HEK293 (cell line): ENCODE data around the gene CANT1.

Experiments used
- SALL2 ChIP-seq: fragments of 450-650 bp; formaldehyde crosslinking; IDR thresholded peaks from 2 replicates; pipeline ENCODE4 v1.5.0; 2017; ENCODE audit warnings: missing biosample characterization, mild to moderate bottlenecking, missing genetic modification characterization, borderline replicate concordance
- SP2 ChIP-seq: fragments of 450-650 bp; formaldehyde crosslinking; IDR thresholded peaks from 2 replicates; pipeline ENCODE4 v1.5.1; 2016; ENCODE audit warnings: missing biosample characterization, missing genetic modification characterization
- ZNF138 ChIP-seq: fragments of 450-650 bp; formaldehyde crosslinking; IDR thresholded peaks from 2 replicates; pipeline ENCODE4 v1.5.1; 2016; ENCODE audit warnings: missing biosample characterization, missing genetic modification characterization, borderline replicate concordance
- ZNF585B ChIP-seq: fragments of 450-650 bp; formaldehyde crosslinking; IDR thresholded peaks from 2 replicates; pipeline ENCODE4 v1.5.1; 2016; ENCODE audit warnings: missing biosample characterization, missing genetic modification characterization
- TF ChIP-seq, protein P1 (sequence below): fragments of 450-650 bp; formaldehyde crosslinking; IDR thresholded peaks from 2 replicates; pipeline ENCODE4 v1.5.1; 2016; ENCODE audit warnings: missing biosample characterization, missing genetic modification characterization
- TF ChIP-seq, protein P2 (sequence below): sonication (generic); formaldehyde crosslinking; IDR thresholded peaks from 2 replicates; pipeline ENCODE4 v1.8.1; 2022; ENCODE audit warnings: mild to moderate bottlenecking, moderate library complexity, missing genetic modification reagents

GRCh38 chr17:79033046-79033616 is 23.6 kb upstream of the CANT1 start:
- TF ChIP-seq, protein P1, sequence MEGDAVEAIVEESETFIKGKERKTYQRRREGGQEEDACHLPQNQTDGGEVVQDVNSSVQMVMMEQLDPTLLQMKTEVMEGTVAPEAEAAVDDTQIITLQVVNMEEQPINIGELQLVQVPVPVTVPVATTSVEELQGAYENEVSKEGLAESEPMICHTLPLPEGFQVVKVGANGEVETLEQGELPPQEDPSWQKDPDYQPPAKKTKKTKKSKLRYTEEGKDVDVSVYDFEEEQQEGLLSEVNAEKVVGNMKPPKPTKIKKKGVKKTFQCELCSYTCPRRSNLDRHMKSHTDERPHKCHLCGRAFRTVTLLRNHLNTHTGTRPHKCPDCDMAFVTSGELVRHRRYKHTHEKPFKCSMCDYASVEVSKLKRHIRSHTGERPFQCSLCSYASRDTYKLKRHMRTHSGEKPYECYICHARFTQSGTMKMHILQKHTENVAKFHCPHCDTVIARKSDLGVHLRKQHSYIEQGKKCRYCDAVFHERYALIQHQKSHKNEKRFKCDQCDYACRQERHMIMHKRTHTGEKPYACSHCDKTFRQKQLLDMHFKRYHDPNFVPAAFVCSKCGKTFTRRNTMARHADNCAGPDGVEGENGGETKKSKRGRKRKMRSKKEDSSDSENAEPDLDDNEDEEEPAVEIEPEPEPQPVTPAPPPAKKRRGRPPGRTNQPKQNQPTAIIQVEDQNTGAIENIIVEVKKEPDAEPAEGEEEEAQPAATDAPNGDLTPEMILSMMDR: no peak
- TF ChIP-seq ZNF585B (no peak), ZNF138 (no peak), SP2 (tag by site-specific recombination) (no peak), SALL2 (no peak)
- TF ChIP-seq, protein P2, sequence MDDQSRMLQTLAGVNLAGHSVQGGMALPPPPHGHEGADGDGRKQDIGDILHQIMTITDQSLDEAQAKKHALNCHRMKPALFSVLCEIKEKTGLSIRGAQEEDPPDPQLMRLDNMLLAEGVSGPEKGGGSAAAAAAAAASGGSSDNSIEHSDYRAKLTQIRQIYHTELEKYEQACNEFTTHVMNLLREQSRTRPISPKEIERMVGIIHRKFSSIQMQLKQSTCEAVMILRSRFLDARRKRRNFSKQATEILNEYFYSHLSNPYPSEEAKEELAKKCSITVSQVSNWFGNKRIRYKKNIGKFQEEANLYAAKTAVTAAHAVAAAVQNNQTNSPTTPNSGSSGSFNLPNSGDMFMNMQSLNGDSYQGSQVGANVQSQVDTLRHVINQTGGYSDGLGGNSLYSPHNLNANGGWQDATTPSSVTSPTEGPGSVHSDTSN (CRISPR knock-in tag): no peak
